Lower leg skin (tissue), 4 donors: ENCODE results near the gene NT5DC1. TPM values are rescaled to one million over a fixed set of nuclear protein-coding genes. Genes with fewer than 3 reads are reported as not detected.

Experiments used
- DNase-seq, 2 donors: peaks; one replicate each; pipeline ENCODE4 v3.0.0-alpha.2; 2019; ENCODE audit warnings: low spot score in 2 of 2
- H3K4me3 ChIP-seq: fragments of 200-600 bp; sonication (generic); 2 replicates; pipeline ENCODE4 v1.5.1; 2017; ENCODE audit warnings: mild to moderate bottlenecking, low read depth; ENCODE audit not compliant: poor library complexity, severe bottlenecking
- POLR2A ChIP-seq, 2 donors: fragments of 450-650 bp; IDR thresholded peaks; one replicate each; pipeline ENCODE4 v1.6.1; 2016 to 2017; ENCODE audit warnings: antibody characterized with exemption in 2 of 2, mild to moderate bottlenecking in 1 of 2, moderate library complexity in 1 of 2
- WGBS, 2 donors: methylation state at CpG; one replicate each; pipeline ENCODE4 v1.1.5; 2018; 5-methylcytosine and 5-hydroxymethylcytosine counted together
- intact Hi-C: fragments of 100-400 bp; cut with DNase I; formaldehyde crosslinking; loops from one replicate; pipeline ENCODE4 v1.15.0; 2023; ENCODE audit warnings: low total_unique reads
- total RNA-seq, 4 donors: library from RNA; depleted of rRNA; stranded (reverse); fragments of >200 nt; gene quantifications; one replicate each; pipeline ENCODE4 v1.1.0, GENCODE V29; 2016
- TF ChIP-seq, protein P1 (sequence below), 3 donors: fragments of 450-650 bp; IDR thresholded peaks; one replicate each; pipeline ENCODE4 v1.5.1; 2016; ENCODE audit warnings: antibody characterized with exemption in 3 of 3, mild to moderate bottlenecking in 3 of 3, moderate library complexity in 2 of 3

NT5DC1 gene
- total RNA-seq, 4 donors from 2014 or later = 7.7 to 25.0 (median 12.3) TPM

DNA sequence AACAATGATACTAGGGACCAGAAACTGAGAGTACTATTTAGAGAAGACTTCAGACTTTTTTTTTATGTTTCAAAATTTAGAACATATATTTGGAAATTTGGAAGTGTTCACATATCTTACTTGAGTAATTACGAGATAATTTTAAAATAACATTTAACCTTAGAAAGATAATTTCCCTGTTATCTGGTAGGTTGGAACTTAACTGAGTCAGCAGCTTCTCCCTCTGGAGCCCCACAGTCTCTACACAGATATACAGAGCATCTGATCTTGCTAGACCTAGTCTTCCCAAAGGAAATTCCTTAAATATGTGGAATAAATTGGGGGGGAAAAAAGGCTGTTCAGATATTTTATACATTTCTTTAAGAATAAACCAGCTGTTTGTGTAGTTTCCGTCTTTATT lies 104.6 kb downstream of the NT5DC1 start:
- intact Hi-C loops = no loop called here
- WGBS, 2 donors = 77 to 81% methylated on average over 2 of the region's 2 CpGs
- TF ChIP-seq, protein P1, sequence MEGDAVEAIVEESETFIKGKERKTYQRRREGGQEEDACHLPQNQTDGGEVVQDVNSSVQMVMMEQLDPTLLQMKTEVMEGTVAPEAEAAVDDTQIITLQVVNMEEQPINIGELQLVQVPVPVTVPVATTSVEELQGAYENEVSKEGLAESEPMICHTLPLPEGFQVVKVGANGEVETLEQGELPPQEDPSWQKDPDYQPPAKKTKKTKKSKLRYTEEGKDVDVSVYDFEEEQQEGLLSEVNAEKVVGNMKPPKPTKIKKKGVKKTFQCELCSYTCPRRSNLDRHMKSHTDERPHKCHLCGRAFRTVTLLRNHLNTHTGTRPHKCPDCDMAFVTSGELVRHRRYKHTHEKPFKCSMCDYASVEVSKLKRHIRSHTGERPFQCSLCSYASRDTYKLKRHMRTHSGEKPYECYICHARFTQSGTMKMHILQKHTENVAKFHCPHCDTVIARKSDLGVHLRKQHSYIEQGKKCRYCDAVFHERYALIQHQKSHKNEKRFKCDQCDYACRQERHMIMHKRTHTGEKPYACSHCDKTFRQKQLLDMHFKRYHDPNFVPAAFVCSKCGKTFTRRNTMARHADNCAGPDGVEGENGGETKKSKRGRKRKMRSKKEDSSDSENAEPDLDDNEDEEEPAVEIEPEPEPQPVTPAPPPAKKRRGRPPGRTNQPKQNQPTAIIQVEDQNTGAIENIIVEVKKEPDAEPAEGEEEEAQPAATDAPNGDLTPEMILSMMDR (IDR thresholded peaks at IDR 0.05) = no peak
- TF ChIP-seq POLR2A (IDR thresholded peaks at IDR 0.05) = no peak
- no peak overlapping the region for H3K4me3 ChIP-seq
- DNase-seq = no peak

DNA sequence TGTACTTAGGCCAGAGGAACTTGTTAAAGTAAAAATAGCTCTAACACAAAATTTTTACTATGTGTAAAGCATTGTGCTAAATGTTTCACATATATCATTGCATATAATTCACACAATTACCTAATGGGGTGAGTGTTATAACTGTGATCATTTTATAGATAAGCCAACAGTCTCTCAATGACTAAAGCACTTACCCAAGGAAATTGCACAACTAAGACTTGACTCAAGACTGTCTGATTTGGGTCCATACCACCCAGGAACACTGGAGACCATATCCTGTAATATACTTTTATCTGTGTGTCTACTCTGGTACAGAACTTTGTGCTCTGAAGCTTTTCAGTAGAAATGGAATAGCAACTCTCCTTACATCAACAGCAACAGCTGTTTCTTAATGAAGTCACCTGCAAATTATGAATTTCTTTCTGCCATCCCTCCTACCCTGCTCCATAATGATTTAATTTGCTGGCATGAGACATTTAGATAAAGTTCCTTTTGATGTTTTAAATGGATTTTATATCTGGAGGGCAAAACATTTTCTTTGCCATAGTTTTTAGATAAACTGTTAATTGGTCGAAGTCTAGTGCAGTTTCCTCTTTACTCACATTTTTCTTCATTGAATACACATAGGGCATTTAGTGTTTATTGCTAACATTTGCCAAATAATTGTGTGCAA lies 105.7 kb downstream of the NT5DC1 start:
- TF ChIP-seq, protein P1 (IDR thresholded peaks at IDR 0.05) = no peak
- no peak for TF ChIP-seq POLR2A (IDR thresholded peaks at IDR 0.05)
- H3K4me3 ChIP-seq = no peak overlapping the region
- DNase-seq = no peak
- intact Hi-C loops = no loop called here
- WGBS, 2 donors = 66 to 71% methylated on average over 1 of the region's 1 CpG

DNA sequence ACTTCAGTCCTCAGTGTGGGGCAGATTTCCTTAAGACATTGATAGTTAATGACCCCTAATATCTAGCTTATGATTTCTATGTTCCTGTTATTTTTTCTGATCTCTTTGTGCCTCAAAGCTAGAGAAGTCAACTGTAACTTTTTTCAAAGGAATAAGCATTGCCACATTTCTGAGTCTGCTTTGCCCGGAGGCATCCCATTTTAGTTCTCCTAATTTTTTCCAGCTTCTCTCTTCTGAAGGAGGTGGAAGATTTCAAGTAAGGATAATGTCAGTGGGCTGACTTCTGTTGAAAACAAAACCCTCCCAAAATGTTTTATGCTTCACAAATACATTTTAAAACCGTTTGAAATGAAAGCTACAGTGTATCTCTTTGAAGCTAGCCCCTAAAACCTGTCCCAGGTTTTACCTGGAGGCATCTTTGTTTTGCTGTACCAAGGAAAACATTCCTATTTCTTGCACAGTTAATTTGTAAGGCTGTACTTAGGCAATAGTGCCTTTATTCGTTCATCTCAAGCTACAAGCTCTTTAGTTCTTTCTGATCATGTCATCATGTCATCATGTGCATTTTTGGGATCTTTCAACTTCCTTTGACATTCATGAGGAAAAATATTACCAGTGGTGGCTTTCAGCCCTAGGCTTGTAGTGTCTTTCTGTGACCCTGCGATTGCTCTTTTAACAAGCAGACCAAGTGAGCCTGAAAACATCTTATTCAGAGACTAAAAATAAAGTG lies 107.6 kb downstream of the NT5DC1 start:
- WGBS, 2 donors = 47 to 58% methylated on average over 4 of the region's 4 CpGs

DNA sequence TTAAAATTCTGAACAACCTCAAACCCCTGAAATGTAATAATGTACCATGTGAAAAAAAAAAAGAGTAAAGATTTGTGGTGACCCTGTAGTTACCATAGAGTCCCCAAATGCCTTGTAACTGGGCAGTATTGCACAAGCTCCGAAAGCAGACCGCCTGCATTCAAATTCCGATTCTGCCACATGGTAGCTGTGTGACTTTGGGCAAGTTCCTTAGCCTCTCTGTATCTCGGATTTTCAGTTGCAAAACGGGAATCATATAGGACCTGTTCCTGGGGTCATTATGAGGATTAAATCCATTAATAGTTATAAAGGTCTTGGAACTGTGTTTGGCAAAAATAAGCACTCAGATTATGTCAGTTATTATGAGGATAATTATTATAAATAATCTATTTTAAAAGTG lies 109.7 kb downstream of the NT5DC1 start:
- DNase-seq = no peak
- no peak overlapping the region for H3K4me3 ChIP-seq
- WGBS, 2 donors = 77 to 87% methylated on average over 5 of the region's 5 CpGs
- TF ChIP-seq POLR2A (IDR thresholded peaks at IDR 0.05) = no peak
- TF ChIP-seq, protein P1 (IDR thresholded peaks at IDR 0.05) = no peak
- intact Hi-C loops = no loop called here

More for the DNA sequence above, 107.6 kb downstream of the NT5DC1 start:
- intact Hi-C loops = no loop called here
- DNase-seq = no peak
- no peak overlapping the region for H3K4me3 ChIP-seq
- TF ChIP-seq POLR2A (IDR thresholded peaks at IDR 0.05) = no peak
- TF ChIP-seq, protein P1 (IDR thresholded peaks at IDR 0.05) = no peak

DNA sequence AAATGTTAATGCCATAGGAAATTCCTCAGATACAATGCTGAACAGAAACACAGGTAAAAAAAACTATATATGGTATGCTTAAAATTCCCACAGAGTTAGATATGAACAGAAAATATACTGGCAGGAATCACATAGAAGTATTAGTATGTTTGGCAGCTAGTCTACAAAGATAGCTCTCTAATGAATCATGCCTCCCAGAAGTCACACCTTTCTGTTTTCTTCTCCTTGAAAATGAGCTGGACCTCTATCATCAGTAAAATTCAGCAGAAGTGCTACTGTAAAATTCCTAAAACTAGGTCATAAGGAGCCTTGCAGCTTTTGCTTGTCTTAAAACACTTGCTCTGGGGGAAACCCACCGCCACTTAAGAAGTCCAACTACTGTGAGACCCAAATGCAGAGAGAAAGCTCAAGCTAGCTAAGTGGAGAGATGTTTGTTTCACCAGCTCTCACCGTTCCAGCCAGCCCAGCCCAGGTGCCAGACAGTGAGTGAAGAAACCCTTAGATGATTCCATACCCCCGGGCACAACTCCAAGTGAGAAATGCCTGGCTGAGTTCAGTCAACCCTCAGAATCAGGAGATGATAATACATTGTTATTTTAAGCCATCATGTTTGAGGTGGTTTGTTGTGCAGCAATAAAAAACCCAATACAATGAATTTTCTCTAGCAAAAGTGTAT lies 110.2 kb downstream of the NT5DC1 start:
- 52 to 56% methylated on average over 3 of the region's 3 CpGs for WGBS, 2 donors
- intact Hi-C loops = no loop called here
- TF ChIP-seq POLR2A (IDR thresholded peaks at IDR 0.05) = no peak
- TF ChIP-seq, protein P1 (IDR thresholded peaks at IDR 0.05) = no peak
- peak in 1 of 2 donors; percentile 56 for DNase-seq
- no peak overlapping the region for H3K4me3 ChIP-seq
